ENCODE results near the gene NAT9.

NAT9 gene

DNA sequence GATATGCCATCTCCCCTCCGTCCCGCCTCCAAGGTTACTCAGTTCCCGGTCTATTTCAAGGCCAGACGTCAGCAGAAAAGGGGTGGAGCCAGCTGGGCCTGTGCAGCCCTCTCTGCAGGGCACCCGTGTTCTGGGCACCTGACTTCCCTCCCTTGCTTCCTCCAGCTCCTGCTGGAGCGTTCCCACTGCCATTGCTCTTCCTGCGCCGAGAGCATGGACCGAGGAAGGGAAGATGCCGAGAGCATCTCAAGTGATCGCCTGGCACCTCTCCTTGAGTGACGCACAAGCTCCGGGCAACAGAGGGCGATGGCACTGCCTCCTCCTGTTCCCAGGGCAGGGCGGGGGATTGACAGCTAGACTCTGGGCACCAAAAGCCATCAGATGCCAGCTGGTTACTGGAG, 29.4 kb upstream of the NAT9 start:
- DNase-seq: no peak

DNA sequence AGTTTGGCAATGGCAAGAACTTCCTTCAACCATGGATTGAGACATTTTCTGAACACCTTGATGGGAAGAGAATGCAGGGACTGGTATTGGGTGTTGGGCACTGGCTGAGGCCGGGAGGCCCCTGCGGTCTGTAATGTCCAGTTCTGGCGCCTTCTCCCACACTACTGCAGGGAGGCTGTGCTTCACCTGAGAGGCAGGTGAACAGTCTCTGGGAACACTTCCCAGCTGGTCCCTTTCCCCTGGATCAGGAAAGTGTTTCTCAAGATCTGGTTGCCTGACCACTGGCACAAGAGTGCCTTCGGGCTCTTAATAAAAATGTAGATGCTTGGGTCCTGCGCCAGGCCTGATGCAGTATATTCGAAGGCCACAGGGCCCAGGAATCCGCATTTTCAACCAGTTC, 28.5 kb upstream of the NAT9 start:
- DNase-seq: no peak

DNA sequence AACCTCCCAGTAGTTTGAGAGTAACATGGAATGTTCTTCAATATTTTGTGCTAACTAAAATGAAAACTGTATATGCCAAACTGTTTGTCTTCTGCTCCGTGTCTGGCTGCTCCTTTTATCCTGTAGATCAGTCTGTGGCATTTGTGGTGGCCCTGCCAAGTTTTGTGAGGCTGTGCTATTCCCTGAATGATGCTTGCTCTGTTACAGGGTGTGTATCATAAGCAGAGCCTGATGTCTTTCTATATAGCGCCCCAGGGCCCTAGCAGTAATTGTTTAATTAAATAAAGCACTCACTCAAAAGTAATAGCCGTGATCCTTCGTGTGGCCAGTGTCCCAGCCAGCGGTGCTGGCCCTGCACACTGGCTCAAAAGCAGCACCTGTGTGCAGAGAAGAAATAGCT, 27.8 kb upstream of the NAT9 start:
- DNase-seq: no peak

DNA sequence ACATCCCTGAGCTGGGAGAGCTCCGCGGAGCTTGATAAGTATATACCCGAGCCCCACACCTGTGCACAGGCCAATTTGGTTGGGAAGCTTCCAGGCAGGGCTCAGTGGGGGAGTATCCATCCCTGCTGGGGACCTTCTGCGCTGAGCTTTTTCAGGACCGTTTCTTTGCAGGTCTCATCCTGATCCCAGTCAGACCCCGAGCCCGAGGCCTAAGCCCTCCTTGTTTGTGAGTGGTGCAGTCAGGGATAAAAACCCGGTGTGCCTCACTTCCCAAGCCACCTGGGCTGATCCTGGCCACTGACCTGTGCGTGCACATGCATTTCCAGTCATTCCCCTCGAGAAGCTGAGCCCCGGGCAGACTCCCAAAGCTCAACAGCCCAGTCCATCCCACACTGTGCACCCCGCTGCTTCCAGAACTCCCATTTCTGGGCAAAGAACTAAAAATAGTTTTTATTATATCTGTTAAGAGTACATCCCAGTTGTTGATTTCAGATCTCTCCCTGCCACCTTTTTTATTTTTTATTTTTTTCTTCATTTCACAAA, 27.3 kb upstream of the NAT9 start:
- DNase-seq: no peak

DNA sequence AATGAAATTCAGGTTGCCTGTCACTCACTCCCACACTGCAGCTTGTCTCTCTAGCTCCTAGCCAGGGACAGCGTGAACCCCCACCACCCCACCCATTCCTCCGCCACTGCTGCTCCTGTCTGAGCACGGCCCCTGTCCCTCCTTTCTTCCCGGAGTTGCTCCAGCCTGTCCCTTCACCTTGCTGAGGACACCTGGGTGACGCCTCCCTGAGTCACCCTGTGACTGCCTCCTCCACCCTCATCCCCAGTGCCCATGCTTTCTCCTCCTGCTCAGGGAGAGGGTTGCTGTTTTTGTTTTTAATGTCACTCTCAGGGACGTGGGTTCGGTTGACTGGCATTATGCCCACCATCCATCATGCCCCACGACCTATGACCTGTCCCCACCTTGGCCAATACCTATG, 25.8 kb upstream of the NAT9 start:
- DNase-seq: no peak

DNA sequence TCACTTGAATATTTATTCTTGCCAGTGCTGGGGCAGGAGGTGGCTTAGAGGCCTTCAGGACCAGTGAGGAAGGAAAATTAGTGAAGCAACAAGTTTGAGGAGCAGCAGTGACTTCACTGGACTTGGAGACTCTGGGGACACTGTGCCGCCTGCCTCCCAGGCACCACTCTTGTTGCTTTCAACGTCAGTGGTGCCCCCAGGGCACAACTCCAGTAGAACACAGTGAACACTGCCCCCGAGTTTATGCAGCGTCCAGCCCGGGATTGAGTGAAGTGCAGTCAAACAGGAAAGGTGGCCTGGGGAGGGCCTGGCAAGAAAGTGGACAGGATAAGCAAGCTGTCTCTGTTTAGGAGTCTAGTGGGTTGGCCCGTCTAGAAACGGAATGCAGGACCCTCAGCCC, 24.4 kb upstream of the NAT9 start:
- no peak for DNase-seq

DNA sequence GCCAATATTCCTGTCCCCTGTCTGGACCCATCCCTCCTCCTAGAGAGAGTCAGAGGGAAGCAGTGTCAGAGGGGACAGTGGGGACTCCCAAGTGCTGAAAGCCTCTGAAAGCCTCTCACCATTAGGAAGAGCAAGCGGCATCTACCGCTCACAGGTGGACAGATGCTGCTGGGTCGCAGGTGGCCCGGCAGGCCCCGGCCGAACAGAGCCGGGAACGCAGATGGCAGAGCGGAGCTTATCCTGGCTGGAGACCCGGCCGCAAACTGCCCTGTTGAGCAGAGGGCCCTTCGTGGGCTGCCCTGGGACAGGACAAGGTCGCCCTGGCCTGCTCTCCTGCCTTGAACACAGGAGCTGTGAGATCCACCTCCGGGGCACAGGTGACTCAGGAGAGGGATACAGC, 23.0 kb upstream of the NAT9 start:
- no peak for DNase-seq

DNA sequence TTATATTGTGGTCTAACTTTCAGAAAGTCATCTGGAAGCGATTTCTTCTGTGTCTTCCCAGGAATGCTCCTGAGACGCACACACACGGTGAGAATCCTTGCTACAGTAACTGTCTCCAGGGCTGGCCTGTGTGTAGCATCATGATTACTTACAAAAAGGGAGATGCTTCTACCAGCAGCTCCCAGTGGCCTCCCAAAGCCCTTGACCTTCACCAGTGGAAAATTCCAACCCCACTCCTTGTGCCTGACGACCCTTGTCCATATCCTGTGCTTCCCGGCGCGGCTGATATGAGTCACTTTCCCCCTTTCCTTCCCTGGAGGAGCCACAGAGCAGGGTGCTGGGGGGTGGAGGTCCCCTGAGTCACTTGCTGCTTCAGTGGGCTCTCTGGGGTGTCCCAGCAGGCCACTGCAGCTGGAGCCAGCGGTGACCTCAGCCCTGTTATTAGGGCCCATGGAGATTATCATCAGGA, 22.1 kb upstream of the NAT9 start:
- DNase-seq: no peak

DNA sequence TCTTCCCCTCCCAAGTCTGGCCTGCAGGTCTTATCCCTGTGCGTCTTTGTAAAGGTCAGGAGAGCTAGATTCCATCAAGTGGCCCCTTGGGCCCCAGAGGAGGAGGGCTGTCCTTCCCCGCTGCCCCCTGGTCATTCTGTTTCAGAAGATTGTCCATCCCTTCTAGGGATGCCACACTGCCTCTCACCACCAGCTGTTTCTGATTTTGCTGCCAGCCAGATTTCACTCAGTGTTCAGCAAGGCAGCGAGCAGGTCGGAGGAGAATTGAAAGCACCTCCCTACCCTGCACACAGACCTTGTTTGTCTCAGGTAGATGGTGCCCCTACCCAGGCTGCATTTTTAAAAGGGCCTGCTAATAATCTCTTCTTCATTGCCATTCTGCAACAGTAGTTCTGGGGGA, 21.7 kb upstream of the NAT9 start:
- DNase-seq: no peak

DNA sequence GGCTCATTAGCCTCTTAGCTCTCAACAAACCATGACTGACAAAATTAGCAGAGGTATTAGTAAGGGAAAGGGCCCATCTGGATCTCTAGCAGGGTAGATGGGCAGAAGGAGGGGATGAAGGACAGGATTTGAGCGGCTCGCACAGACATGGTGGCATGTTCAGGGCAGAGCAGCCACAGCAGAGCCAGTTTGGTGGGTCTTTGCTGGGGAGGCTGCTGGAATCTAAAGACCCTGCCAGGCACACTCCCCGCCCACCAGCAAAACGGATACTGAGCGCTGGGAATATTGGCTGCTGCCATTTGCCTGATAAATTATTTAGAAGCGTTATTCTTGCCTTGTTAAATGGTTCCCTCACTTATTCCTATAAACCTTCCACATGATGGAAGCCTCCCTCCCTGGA, 20.7 kb upstream of the NAT9 start:
- DNase-seq: no peak

DNA sequence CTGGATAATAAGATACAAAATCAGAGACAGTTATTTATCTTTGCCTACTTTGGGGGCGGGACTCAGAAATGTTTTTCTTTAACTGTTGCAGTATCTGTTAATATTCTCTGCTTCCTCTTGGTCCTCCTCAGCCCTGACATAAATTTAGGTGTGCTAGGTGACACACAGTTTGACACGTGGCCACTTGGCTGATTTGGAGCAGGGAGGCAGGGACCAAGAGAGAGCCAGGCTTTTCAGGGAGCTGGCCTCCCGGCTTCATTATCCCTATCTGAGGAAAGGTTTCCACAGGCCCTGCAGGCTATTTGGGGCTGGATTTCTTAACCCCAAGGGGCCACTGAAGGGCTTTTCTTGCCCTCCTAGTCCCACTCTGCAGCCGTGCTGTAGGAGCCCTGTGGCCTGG, 20.1 kb upstream of the NAT9 start:
- DNase-seq: no peak

DNA sequence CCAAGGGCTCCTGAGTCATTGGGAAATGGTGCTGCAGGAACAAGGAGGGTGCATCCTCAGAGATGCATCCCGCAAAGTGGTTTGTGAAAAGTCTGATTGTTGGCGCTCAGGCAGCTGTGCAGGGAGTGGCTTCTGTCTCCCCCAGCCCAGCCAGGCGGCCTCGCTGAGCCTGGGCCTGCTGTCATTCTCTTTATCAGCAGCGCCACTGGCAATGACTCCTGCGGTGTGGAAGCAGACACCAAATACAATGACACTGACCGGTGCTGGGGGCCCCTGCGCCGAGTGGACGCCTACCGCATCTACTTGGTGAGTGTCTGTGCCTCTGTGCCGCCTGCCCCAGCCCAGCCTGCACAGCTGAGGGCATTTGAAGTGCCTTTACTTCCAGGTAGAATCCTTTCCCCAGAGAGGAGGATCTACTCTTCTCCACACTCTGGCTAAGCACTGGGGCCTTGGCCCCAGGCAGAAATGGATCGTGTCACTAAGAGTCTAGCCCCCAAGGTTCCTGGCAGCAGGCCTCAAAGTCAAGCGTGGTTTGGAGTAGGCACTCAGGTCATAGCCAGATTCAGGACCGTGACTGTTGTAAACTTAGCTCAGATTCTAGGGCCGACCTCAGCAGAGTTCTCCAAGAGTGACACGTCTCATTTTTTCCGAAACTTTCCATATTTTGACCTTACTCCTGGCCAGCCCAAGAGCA, 19.3 kb upstream of the NAT9 start:
- no peak for DNase-seq

DNA sequence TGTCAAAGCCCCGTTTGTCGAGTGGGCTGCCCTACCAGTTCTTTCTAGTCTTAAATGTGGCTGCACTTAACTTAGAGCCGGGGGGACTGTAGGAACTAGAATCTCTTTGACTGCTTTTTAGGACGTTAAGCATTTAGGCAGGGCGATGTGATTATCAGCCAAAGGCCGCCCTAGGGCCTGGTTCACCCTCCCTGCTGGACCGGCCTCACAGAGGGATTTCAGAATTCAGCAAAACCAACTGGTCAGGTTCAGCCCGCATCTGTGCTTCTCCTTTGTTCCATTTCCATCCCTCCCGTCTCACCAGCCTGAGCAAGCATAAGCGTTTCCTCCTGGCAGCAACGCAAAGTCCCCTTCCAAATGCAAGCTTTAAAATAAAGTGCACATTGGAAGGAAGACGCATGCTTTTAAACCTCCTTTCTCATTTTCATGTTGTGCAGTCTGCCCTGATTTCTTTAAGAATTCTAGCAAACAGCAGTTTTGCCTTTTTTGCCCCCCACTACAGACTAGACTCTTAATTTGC, 16.5 kb upstream of the NAT9 start:
- no peak for DNase-seq

DNA sequence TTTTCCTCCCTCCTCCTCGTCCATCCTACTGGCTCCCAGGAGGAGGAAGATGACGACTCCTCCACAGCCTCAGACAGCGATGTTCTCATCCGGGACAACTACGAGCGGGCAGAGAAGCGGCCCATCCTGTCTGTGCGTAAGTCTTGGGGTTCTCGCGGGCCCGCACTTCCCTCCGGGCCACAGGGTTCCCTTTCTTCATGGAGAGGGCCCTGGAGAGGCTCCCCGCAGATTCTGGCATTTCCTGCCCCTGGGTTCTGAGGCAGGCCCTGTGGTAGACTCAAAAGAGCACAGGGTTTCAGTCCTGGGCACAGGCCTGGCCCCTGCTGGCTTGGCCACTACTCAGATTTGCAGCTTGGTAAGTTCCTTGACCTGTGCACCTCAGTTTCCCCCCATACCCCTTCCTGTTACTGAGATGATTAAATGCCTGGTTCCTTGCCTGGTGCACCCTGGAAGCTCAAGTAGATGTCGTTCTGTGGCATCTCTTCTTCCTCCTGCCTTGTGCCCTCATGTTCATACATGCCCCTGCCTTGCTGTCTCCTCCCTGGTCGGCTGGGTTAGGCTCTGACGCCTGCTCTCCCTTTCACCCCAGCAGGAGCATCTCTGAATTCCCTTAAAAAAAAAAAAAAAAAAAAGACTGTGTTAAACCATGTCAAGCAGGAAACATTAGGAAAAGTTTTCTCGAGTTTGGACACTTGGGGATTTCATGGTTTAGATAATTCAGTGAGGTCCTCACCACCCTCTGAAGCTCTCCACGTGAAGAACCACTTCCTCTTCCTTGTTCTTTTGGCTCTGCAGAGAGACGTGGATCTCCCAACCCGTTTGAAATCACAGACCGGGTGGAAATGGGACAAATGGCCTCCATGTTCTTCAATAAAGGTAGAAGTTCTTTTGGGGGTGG, 14.3 kb upstream of the NAT9 start:
- DNase-seq: no peak

DNA sequence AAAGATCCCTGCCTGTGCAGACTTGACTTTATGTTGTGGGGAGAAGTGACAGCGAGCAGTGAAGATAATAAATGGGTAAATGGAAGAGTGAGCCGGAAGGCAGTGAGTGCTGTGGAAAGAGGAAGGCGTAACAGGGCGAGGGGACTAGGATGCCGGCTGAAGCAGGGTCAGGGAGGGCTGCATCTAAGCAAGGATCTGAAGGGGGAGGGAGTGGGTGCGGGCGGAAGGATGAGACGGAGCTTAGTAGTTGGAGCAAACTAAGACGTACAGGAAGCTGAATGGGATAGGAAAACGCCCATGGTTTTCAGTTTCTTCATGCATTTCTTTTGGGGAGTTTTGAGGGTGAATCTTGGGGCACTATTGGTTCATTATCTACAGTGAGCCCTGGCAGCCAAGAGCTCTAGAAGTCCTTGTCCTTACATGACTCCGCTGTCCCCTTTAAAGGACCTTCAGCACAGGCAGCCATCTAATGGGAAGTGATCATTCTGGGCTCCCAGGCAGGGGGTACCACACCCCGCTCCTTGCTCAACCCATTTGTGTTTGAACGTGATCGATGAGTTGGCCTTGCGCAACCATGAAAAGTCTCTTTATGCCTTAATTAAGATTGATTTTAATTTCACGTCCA, 10.4 kb upstream of the NAT9 start:
- no peak for DNase-seq

DNA sequence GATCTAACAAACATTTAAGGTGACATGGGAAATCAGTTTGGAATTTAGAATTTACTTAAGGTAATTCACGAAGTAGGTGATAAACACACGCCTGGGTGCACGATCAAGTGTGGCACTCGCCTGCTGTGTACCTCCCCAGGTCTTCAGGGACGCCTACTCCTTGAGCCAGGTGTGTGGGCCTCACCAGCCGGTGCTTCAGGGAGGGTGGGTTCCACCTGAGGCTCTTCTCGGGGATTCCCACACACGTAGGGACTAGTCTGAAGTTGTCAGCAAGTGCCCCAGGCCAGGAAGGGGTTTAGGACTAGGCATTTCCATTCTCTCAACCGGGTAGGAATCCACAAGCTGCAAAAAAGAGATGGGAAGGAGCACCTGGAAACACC, 9.8 kb upstream of the NAT9 start:
- no peak for DNase-seq

DNA sequence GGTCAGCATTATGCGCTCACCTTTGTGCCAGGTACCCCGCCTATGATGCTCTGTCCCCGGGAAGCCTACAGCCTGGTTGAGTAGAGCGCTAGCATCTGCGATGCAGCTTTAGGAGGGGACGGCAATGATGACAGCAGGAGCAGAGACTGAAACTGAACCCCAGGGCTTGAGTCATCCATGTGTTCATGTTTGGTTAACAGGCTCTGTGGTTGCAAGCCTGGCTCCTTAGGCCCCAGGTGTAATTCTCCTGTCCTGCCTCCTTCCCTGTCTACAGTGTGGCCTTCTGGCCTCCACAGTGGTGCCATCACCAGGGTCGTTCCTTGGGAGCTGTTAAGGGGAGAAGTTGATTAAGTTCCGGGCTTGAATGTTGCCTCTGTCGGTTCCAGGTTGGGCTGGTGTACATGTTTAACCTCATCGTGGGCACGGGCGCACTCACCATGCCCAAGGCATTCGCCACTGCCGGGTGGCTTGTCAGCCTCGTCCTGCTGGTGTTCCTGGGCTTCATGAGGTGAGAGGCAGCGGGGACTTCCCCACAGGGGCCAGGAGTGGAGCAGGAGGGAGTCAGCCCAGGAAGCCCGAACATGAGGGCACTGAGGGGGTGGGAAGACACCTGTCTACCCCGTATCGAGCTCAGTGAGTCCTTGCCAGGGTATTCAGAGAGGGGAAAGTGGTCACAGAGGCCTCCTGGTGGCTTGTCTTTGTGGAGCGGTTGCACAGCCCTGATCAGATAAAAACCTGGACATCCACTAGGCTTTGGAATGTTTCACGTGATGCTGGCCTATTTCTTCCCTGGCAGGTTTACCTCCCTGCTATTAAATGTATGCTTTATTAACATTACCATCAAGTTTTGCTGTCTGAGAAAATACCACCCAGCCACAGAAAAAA, 9.2 kb upstream of the NAT9 start:
- DNase-seq: no peak

DNA sequence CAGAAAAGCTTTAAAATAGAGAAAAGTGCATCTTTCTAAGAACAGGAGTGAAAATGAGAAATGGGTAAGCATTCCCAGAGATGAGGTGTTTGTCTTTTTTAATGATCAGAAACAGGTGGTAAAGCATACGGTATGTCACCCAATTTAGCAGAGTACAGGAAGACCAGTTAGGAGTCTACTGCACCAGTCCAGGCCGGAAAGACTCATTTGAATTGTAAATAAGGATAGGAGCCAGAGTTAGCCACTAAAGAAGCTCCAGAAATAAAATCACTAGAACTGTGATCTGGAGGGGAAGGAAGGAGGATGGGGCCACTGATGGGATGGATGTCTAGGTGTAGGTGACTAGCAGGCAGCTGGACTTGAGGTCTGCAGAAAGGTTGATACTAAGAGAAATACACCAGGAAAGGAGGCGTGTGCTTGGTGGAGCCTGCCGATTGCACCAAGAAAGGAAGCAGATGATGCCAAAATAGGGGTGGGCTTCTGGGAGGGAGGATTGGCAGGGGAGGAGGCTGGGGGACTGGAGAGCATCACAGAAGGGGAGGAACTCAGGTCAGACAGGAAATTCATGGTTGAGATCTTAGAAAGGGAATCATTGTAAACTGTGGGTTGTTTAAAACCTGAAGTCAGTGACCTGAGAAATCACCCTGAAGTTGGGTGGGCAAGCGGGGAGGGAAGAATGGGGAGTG, 8.1 kb upstream of the NAT9 start:
- DNase-seq: no peak

DNA sequence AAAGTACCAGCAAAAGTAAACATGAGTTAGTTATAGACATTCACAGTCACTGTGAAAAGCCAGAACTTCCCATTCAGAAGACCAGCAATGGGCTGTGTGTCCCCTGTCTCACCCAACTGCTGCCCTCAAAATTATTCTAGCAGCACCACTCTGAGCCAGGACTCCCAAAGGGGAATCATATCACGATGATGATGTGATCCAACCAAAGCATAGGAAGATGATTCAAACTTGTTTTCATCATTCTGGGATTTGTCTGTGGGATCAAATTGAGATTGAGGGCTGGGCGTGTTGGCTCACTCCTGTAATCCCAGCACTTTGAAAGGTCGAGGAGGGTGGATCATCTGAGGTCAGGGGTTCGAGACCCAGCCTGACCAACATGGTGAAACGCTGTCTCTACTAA, 6.4 kb upstream of the NAT9 start:
- DNase-seq: no peak

DNA sequence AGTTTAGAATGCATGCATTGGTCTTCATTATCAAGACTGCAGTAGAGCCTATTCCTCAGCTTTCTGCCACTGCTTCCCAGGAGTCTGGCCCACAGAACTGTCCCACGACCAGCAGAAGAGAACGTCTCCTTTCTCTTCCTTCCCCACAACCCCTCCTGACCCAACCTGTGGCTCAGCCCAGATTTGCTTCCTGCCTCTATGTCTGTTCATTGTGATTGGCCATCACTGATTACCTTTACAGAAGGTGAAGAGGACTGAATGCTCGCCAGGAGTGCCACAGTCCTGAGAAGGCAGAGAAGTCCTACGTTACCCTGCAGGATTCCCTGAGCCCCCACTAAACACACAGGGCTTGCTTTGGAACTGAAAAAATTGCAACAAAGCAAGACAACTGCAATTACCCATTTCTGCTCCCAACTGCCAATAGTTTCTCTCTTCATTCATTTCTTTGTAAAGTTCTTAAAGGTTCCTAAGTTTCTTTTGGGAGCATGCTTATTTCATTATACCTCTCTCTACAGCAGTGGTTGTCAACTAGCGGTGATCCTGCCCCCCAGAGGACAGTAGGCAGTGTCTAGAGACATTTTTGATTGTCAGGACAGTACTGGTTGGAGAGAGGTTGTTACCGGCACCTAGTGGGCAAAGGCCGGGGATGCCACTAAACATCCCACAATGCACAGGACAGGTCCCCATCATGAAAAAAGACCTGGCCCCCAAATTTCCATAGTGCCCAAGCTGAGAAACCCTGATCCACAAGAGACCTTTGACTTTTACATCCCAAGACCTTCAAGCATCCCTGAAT, 4.5 kb upstream of the NAT9 start:
- DNase-seq: no peak

DNA sequence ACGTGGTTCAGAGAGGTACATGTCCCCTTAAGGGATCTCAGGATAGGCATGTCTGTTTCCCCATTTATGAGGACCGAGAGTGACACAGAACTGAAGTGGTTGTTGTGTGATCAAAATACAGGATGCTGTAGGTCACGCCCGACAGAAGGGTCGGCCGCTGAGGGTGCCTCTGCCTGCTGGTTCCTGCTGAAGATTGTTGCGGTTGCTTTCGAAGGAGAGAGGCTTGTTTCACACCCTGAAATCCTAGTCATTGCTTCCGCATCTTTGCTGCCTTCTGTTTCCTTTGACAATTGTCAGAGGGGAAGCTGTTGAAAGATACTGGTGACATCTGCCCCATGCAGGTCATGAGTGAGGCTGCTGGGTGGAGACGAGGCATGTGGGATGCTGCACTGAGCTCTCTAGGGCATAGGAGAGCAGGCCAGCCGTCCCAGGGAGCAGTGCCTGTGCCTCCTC, 3.8 kb upstream of the NAT9 start:
- DNase-seq: peak; percentile 78

All from femur (tissue), 1 donor.